ENCODE data around the gene CHD6.

The CHD6 gene

DNA sequence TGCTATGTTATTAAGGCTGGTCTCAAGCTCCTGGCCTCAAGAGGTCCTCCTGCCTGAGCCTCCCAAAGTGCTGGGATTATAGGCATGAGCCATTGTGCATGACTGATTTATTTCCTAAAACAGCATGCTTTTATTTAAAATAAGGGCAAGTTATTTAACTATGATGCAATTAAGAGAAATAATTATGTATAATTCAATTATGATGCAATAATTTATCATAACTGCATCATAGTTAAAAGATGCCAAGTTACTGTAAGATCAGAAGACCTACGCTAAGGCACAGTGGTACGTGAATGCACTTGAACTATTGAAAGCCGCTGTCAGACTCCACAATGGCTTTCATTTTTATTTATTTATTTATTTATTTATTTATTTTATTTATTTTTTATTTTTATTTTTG lies 227.3 kb downstream of the CHD6 start:
- DNase-seq = no peak

GRCh38 chr20:41387444-41387851 lies 230.7 kb downstream of the CHD6 start:
- DNase-seq = no peak

DNA sequence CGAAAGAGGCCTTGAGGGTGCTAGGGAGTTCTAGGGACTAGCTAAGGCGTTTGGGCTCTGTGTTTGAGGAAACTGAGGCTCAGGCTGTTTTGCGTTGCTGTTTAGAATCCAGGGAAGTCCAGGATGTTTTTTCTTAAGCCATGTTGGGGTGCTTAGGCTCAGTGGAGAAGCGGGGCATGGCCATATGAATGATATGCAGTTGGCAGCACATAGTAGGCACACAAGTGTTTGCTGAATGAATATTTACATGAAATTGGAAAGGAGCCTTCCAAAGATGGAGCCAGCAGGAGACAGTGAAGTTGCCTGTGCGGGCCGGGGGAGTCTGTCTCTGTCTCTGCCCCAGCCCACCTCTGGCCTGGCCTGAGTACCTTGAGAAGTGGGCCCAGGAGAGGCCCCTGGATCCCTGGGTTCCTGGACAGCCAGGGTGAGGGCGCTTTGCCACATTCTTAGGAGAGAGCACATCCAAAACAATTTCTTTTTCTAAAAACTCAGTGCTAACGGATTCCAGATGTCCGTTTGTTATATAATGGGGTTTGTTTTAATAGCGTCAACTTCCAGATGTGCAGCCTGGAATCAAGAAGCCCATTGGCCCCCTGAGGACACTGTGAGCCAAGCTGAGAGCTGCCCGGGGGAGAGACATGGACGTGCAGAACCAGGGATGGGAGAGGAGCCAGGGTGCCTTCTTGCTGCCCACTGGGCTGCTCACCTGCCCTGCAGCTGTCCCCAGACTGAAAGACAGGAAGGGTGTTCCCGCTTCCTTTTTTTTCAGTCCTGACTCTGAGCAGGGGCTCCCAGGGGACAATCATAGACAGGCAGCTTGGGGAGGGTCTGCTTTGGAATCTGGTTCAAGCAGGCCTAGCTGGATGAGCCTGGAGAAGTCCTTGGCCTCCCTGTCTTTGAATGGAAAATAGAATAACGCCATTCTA lies 231.4 kb downstream of the CHD6 start:
- DNase-seq = no peak

DNA sequence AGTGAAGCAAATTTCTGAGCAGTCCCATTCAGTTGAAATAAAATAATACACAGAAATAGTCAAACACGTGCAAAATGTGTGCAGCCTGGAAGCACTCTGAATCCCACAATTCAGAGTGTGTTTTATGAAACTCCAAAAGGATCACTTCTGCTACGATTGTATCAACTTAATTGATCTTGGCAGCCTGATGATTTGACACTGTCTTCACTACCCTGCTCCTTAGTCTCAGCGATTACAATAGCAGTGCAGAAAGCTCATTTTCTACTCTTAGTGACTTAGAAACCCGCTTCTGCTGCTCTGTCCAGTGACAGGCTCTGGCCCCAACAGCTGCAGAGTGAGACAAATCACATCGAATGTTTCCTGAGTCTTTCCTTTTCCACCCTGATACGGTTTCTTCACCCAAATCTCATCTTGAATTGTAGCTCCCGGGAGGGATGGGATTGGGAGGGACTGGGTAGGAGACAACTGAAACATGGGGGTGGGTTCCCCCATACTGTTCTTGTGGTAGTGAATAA lies 235.3 kb downstream of the CHD6 start:
- DNase-seq = no peak

DNA sequence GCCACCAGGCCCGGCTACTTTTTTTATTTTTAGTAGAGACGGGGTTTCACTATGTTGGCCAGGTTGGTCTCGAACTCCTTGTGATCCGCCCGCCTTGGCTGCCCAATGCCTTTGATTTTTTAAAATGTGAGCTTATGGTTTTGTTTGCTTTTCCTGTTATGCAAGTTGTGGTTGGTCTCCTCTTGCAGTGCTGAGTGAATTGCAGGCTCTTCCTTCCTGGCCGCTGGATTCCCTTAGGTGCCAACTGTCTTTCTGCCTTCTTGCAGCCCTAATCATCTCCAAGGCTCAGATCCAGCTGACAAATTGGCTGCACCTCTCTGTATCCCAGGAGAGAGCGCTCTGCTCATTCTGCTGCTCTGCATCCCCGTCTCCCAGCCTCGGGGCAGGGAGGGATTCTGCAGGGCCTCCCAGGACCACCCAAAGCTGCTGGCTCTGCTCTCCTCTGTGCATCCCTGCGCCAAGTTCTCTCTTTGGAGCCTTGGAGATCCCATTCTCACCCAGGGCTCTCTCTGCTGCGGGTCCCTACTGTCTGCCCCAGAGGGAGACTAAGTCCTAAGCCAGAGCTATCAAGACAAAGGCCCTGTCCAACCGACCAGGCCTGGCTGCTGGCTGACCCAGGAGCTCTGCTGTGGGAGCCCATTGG lies 237.5 kb downstream of the CHD6 start:
- DNase-seq = no peak

DNA sequence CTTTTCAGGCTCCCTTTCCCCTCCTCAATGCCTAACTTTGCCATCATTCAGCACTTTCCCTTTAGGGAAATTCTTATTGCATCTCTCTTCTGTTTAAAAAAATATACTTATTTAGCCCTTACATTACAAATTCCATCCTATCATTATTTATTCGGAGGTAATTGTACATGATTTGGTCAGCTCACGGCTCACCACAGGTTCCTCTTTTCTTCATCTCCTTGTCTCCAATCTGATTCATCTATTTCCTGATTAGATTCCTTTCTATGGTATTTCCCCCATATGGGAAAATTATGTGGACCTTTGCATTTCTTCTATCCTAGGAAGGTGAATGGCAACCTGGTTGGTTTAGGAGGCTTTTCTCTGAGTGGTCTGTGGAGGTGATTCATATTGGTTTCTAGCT lies 238.6 kb downstream of the CHD6 start:
- DNase-seq = no peak

DNA sequence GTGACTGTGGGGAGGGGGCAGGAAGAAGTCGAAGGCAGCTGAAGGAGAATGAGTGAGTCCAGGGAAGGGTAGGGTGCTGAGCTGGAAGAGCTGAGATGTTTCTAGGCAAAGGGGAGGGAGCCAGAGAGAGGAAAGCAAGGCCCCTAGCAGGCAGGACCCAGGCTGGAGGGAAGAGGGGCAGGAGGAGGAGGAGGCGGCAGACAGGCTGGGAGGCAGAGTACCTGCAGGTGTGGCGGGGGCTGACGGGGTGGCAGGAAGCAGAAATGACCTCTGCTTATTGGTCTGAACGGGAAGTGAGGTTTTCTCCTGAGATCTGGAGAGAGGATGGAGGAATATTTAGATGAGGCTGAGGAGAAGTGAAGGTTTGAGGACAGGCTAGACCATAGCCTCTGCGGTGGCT lies 240.9 kb downstream of the CHD6 start:
- DNase-seq = no peak

GRCh38 chr20:41376349-41376748 lies 241.8 kb downstream of the CHD6 start:
- no peak for DNase-seq

GRCh38 chr20:41375846-41376245 lies 242.3 kb downstream of the CHD6 start:
- DNase-seq = no peak

DNA sequence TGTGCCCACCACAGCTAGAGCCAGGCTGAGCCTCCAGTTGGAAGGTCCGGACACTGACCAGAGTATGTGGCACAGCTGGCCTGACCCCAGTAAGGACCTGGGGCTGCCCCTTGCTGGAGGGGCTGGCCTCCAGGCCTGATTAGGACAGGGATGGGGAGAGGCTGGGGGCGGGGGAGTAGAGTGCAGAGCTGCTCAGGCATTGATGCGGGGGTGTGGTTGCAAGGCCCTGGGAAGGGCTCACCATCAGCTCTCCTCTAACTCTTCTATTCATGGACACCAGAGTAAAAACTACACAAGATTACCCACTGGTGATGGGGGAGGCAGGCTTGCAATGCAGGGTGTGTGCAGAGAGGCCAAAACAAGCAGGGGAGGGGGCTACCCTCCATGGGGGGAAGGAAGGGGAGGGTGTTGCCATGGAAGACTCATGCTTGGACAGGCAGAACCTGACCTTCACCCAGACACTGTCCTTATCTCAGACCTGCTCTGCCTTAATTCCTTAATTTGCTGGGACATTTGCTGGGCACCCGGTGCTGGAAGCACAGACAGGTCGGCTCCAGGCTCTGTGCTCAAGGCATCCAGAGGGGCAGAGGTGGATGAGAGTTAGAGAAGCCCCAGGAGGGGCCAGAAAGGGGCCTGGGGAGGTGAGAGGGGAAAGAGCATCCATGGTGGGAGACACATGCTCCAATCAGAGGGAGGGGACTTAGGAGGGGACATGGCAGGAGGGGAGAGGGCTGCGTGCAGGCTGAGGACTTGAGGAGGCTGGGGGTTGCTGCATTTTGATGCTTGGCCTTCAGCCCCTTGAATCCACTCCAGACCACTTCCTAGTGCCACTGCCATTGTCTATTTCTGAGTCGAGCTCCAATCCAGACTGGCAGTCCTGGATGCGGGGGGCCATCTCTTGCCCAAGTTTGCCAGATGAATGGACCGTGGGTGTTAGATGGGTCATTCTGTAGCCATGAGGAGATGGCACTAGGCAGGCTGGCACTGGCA lies 244.0 kb downstream of the CHD6 start:
- DNase-seq = no peak

GRCh38 chr20:41373251-41373783 lies 244.9 kb downstream of the CHD6 start:
- no peak for DNase-seq

DNA sequence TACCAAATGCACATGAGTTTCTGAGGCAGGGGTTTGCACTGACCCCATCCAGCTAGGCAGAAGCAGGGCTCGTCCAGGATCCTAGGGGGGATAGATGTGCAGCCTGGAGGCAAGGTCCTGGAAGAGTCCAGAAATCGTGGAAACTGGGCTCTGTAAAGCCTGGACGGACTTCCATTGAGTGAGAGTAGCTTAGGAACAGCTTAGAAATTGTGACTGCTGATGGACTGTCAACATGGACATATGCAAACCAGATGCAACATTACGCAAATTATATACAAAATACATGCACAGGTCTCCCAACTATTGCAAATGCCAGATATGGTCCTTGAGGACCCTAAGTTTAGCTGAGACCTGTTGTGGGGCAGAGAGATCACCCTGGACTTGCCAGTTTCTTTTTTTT lies 246.8 kb downstream of the CHD6 start:
- no peak for DNase-seq

GRCh38 chr20:41370176-41370575 lies 248.0 kb downstream of the CHD6 start:
- DNase-seq = no peak

GRCh38 chr20:41369673-41370072 lies 248.5 kb downstream of the CHD6 start:
- no peak for DNase-seq

DNA sequence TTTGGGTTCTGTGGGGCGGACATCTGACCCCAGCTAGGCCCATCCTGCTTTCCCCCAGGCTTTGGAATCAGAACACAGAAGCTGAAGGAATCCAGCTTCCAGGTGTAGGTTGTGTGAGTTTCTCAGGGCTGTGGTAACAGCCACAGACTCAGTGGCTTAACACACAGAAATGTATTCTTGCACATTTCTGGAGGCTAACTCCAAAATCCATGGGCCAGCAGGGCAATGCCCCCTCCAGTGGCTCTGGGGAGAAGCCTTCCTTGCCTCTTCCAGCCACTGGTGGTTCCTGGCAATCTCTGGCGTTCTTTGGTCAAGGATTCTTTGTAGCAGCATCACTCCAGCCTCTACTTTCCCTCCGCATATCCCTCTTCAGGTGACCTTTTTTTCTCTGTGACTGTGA lies 250.2 kb downstream of the CHD6 start:
- DNase-seq = no peak

GRCh38 chr20:41367393-41367695 lies 250.8 kb downstream of the CHD6 start:
- DNase-seq = no peak

GRCh38 chr20:41366546-41367392 lies 251.4 kb downstream of the CHD6 start, which contains the start of gene EMILIN3:
TSS of gene EMILIN3 (minus strand) at chr20:41366818. CDS start at chr20:41366634, 184 bp downstream.
- no peak for DNase-seq

- DNase-seq = no peak
Measured at GRCh38 chr20:41365777-41366545, 252.2 kb downstream of the CHD6 start.

GRCh38 chr20:41364967-41365765 lies 253.0 kb downstream of the CHD6 start:
- DNase-seq = no peak

DNA sequence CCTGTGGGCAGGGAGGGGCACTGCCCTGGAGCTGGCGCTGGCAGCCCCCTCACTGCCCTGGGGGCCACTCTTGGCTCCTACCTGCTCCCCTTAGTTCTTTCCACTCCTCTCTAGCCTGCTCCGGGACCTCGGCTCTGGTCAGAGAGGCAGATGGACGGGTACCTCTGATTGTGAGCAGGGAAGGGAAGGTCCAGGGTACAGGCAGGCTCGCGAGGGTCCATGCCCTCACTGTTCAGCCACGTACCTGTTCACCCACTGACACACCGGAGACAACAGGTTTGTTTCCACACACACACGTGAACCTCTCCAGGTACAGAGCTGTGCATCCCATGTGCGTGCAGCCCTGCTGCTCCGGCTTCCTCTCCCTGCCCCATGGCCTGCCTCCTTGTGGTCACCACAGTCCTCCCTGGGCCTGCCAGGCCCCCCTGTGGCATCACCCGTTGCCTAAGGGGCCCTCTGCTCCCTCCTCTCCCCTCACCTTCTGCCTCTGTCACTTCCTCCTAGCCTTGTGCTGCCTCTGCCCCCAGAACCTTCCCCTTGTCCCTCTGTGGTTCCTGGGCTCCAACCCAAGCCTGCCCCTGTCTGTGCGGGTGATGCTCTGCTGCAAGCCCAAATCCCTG lies 253.8 kb downstream of the CHD6 start:
- no peak for DNase-seq

Measured in stimulated activated CD4-positive, alpha-beta T cell treated with anti-CD3 and anti-CD28 coated beads, Interleukin-2, amount 100 ng/mL, for 24 hours (primary cell).